DND-41 (cell line): Measurements from ENCODE around the gene NEU4.

Experiments
- EZH2 ChIP-seq: IDR thresholded peaks from 3 replicates; pipeline ENCODE4 v1.6.1; 2012; ENCODE audit warnings: borderline replicate concordance, low read depth, mild to moderate bottlenecking, moderate library complexity, low read length, inconsistent platforms; ENCODE audit not compliant: severe bottlenecking
- TF ChIP-seq, protein P1 (sequence below): IDR thresholded peaks from 2 replicates; pipeline ENCODE4 v1.5.1; 2012; ENCODE audit warnings: borderline replicate concordance, low read length, moderate library complexity, mild to moderate bottlenecking; ENCODE audit not compliant: poor library complexity, severe bottlenecking; ENCODE audit errors: extremely low read depth

DNA sequence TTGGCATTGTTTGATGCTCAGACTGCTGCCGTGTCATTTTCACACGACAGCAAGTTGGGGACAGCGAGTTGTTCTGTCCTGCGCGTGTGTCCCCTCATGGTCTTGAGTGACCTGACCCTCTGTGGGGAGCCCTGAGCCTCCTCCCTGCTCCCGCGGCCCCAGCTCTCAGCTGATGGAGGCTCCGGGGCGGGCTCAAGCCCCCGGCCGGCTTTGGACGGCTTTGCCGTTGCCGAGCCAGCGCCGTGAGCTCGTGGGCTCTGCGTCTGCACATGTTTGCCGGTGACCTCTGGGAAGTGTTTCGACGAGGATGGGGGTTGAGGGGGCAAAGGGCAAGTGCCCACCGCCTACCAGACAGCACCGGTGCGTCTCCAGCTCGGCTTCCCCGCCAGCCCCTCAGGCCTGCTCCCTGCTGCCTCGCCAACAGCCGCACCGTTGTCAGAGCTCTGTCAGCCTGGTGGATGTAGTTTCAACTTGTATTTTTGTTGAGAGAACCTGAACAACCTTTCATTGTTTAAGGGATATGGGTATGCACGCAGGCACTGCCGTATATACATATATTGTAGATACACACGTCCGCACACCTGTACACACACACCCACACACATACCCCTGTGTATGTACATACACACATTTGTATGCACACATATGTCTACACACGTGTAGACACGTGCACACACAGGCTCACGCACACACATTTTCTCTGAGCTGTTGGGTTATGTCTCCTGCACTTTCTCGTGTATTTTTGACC, 36.0 kb downstream of the NEU4 start:
- TF ChIP-seq, protein P1, sequence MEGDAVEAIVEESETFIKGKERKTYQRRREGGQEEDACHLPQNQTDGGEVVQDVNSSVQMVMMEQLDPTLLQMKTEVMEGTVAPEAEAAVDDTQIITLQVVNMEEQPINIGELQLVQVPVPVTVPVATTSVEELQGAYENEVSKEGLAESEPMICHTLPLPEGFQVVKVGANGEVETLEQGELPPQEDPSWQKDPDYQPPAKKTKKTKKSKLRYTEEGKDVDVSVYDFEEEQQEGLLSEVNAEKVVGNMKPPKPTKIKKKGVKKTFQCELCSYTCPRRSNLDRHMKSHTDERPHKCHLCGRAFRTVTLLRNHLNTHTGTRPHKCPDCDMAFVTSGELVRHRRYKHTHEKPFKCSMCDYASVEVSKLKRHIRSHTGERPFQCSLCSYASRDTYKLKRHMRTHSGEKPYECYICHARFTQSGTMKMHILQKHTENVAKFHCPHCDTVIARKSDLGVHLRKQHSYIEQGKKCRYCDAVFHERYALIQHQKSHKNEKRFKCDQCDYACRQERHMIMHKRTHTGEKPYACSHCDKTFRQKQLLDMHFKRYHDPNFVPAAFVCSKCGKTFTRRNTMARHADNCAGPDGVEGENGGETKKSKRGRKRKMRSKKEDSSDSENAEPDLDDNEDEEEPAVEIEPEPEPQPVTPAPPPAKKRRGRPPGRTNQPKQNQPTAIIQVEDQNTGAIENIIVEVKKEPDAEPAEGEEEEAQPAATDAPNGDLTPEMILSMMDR, result no peak
- TF ChIP-seq EZH2, result no peak
